Suprapubic skin (tissue), 4 donors: ENCODE results near the gene FRMD4A. TPM values are rescaled to one million over a fixed set of nuclear protein-coding genes. Genes with fewer than 3 reads are reported as not detected.

Experiments
- DNase-seq, 2 donors: peaks; one replicate each; pipeline ENCODE4 v3.0.0-alpha.2; 2019; ENCODE audit warnings: low spot score in 2 of 2
- H3K27ac ChIP-seq: fragments of 200-600 bp; sonication (generic); one replicate; pipeline ENCODE4 v1.5.1; 2019
- H3K27me3 ChIP-seq: fragments of 200-600 bp; sonication (generic); one replicate; pipeline ENCODE4 v1.5.1; 2019
- H3K36me3 ChIP-seq: fragments of 200-600 bp; sonication (generic); one replicate; pipeline ENCODE4 v1.5.1; 2019
- H3K4me1 ChIP-seq: fragments of 200-600 bp; sonication (generic); one replicate; pipeline ENCODE4 v1.5.1; 2019
- H3K4me3 ChIP-seq: fragments of 200-600 bp; sonication (generic); one replicate; pipeline ENCODE4 v1.5.1; 2019; ENCODE audit warnings: mild to moderate bottlenecking
- H3K9me3 ChIP-seq: fragments of 200-600 bp; sonication (generic); one replicate; pipeline ENCODE4 v1.5.1; 2019
- CTCF ChIP-seq, 2 donors: fragments of 200-600 bp in 1 of 2; fragments of 450-650 bp in 1 of 2; sonication (generic) in 1 of 2; IDR thresholded peaks; one replicate each; pipeline ENCODE4 v1.5.1; 2016 to 2019; ENCODE audit warnings: antibody characterized with exemption in 2 of 2, mild to moderate bottlenecking in 1 of 2, moderate library complexity in 1 of 2
- EP300 ChIP-seq: sonication (generic); formaldehyde crosslinking; IDR thresholded peaks from one replicate; pipeline ENCODE4 v1.6.1; 2017; ENCODE audit warnings: antibody characterized with exemption
- POLR2A ChIP-seq, 2 donors: fragments of 450-650 bp; IDR thresholded peaks; one replicate each; pipeline ENCODE4 v1.6.1; 2017; ENCODE audit warnings: antibody characterized with exemption in 2 of 2, mild to moderate bottlenecking in 2 of 2, moderate library complexity in 2 of 2
- POLR2AphosphoS5 ChIP-seq, 3 donors: sonication (generic); formaldehyde crosslinking; IDR thresholded peaks; one replicate each; pipeline ENCODE4 v1.6.1; 2017; ENCODE audit warnings: antibody characterized with exemption in 3 of 3
- WGBS: methylation state at CpG from one replicate; pipeline ENCODE4 v1.1.5; 2018; 5-methylcytosine and 5-hydroxymethylcytosine counted together
- total RNA-seq, 4 donors: library from RNA; depleted of rRNA; stranded (reverse); fragments of >200 nt; gene quantifications; one replicate each; pipeline ENCODE4 v1.1.0, GENCODE V29; 2016

The FRMD4A gene
- total RNA-seq, 4 donors from 2014 or later = 27.4 to 86.3 (median 58.0) TPM

GRCh38 chr10:13840036-13840435 is 490.7 kb downstream of the FRMD4A start:
- Histone ChIP-seq H3K4me3 (no peak overlapping the region), H3K36me3 (no peaks in the 10 kb centered on the region), H3K4me1 (peaks cover 16% of the 10 kb centered on the region), H3K27me3 (no peaks in the 10 kb centered on the region), H3K27ac (no peak overlapping the region), H3K9me3 (no peaks in the 10 kb centered on the region)
- WGBS = 83% methylated on average over 3 of the region's 3 CpGs
- TF ChIP-seq POLR2AphosphoS5 (IDR thresholded peaks at IDR 0.05) = no peak
- no peak for TF ChIP-seq CTCF (IDR thresholded peaks at IDR 0.05)
- TF ChIP-seq EP300 = no peak
- TF ChIP-seq POLR2A (IDR thresholded peaks at IDR 0.05) = no peak
- DNase-seq = peak in 1 of 2 donors; percentile 7

GRCh38 chr10:13839430-13839990 is 491.2 kb downstream of the FRMD4A start:
- H3K27me3 ChIP-seq = no peaks in the 10 kb centered on the region
- no peak overlapping the region for H3K4me3 ChIP-seq
- no peaks in the 10 kb centered on the region for H3K9me3 ChIP-seq
- 82% methylated on average over 7 of the region's 9 CpGs for WGBS
- DNase-seq = no peak
- no peak for TF ChIP-seq POLR2A (IDR thresholded peaks at IDR 0.05)
- TF ChIP-seq CTCF (IDR thresholded peaks at IDR 0.05) = no peak
- no peak for TF ChIP-seq POLR2AphosphoS5 (IDR thresholded peaks at IDR 0.05)
- no peak for TF ChIP-seq EP300
- no peaks in the 10 kb centered on the region for H3K36me3 ChIP-seq
- H3K4me1 ChIP-seq = peaks cover 22% of the 10 kb centered on the region
- H3K27ac ChIP-seq = no peak overlapping the region

GRCh38 chr10:13839030-13839429 is 491.7 kb downstream of the FRMD4A start:
- Histone ChIP-seq H3K4me1 (peaks cover 22% of the 10 kb centered on the region), H3K9me3 (no peaks in the 10 kb centered on the region), H3K36me3 (no peaks in the 10 kb centered on the region), H3K27ac (no peak overlapping the region), H3K4me3 (no peak overlapping the region), H3K27me3 (no peaks in the 10 kb centered on the region)
- no peak for DNase-seq
- no peak for TF ChIP-seq EP300
- TF ChIP-seq POLR2AphosphoS5 (IDR thresholded peaks at IDR 0.05) = no peak
- TF ChIP-seq POLR2A (IDR thresholded peaks at IDR 0.05) = no peak
- TF ChIP-seq CTCF (IDR thresholded peaks at IDR 0.05) = no peak

GRCh38 chr10:13837966-13838365 is 492.8 kb downstream of the FRMD4A start:
- Histone ChIP-seq H3K9me3 (no peaks in the 10 kb centered on the region), H3K4me1 (peaks cover 22% of the 10 kb centered on the region), H3K4me3 (no peak overlapping the region), H3K27ac (no peak overlapping the region), H3K36me3 (no peaks in the 10 kb centered on the region), H3K27me3 (no peaks in the 10 kb centered on the region)
- no peak for DNase-seq
- WGBS = 69% methylated on average over 3 of the region's 3 CpGs
- no peak for TF ChIP-seq POLR2AphosphoS5 (IDR thresholded peaks at IDR 0.05)
- no peak for TF ChIP-seq CTCF (IDR thresholded peaks at IDR 0.05)
- no peak for TF ChIP-seq EP300
- no peak for TF ChIP-seq POLR2A (IDR thresholded peaks at IDR 0.05)

GRCh38 chr10:13834581-13835286 is 496.0 kb downstream of the FRMD4A start:
- no peak for TF ChIP-seq POLR2AphosphoS5 (IDR thresholded peaks at IDR 0.05)
- no peak for TF ChIP-seq EP300
- no peak for TF ChIP-seq CTCF (IDR thresholded peaks at IDR 0.05)
- TF ChIP-seq POLR2A (IDR thresholded peaks at IDR 0.05) = no peak
- Histone ChIP-seq H3K4me1 (peaks cover 17% of the 10 kb centered on the region), H3K4me3 (no peak overlapping the region)

More at GRCh38 chr10:13834581-13835286, 496.0 kb downstream of the FRMD4A start:
- 50% methylated on average over 16 of the region's 16 CpGs for WGBS
- no peaks in the 10 kb centered on the region for H3K36me3 ChIP-seq
- no peaks in the 10 kb centered on the region for H3K9me3 ChIP-seq
- no peak overlapping the region for H3K27ac ChIP-seq
- no peaks in the 10 kb centered on the region for H3K27me3 ChIP-seq
- peak in 1 of 2 donors; percentile 69 for DNase-seq
